Prostate gland (tissue), 2 donors: ENCODE measurements around the gene NCOA1. TPM values are rescaled to one million over a fixed set of nuclear protein-coding genes. Genes with fewer than 3 reads are reported as not detected.

Source experiments
- DNase-seq: peaks from one replicate; pipeline ENCODE4 v3.0.0-alpha.2; 2019; ENCODE audit warnings: low spot score
- H3K27ac ChIP-seq, 2 donors: fragments of 200-600 bp; sonication (generic); 2 replicates each; pipeline ENCODE4 v1.5.1; 2017 to 2019
- H3K27me3 ChIP-seq: fragments of 200-600 bp; sonication (generic); replicated peaks from 2 replicates; pipeline ENCODE4 v1.5.1; 2019; ENCODE audit not compliant: insufficient read depth
- H3K36me3 ChIP-seq, 2 donors: fragments of 200-600 bp; sonication (generic); 1 replicate in 1 of 2; 2 replicates in 1 of 2; pipeline versions ENCODE4 v1.5.1 to v1.8.1; 2017 to 2019
- H3K4me1 ChIP-seq: fragments of 200-600 bp; sonication (generic); replicated peaks from 2 replicates; pipeline ENCODE4 v1.5.1; 2019
- H3K4me3 ChIP-seq, 2 donors: fragments of 200-600 bp; sonication (generic); 2 replicates each; pipeline ENCODE4 v1.5.1; 2017 to 2019
- H3K9me3 ChIP-seq: fragments of 200-600 bp; sonication (generic); 2 replicates; pipeline ENCODE4 v1.5.1; 2017
- POLR2A ChIP-seq: fragments of 450-650 bp; IDR thresholded peaks from one replicate; pipeline ENCODE4 v1.6.1; 2016; ENCODE audit warnings: antibody characterized with exemption, mild to moderate bottlenecking
- POLR2AphosphoS5 ChIP-seq: sonication (generic); formaldehyde crosslinking; IDR thresholded peaks from one replicate; pipeline ENCODE4 v1.6.1; 2017; ENCODE audit warnings: antibody characterized with exemption
- WGBS: methylation state at CpG from one replicate; pipeline ENCODE4 v1.1.5; 2018; 5-methylcytosine and 5-hydroxymethylcytosine counted together
- intact Hi-C: fragments of 100-400 bp; cut with DNase I; formaldehyde crosslinking; loops from one replicate; pipeline ENCODE4 v1.14.2; 2022
- total RNA-seq, 2 donors: library from RNA; depleted of rRNA; stranded (reverse); fragments of >200 nt; gene quantifications; one replicate each; pipeline ENCODE4 v1.1.0, GENCODE V29; 2016
- TF ChIP-seq, protein P1 (sequence below), 4 experiments: fragments of 200-600 bp in 2 of 4; fragments of 450-650 bp in 2 of 4; sonication (generic) in 2 of 4; IDR thresholded peaks; 1 replicate in 3 of 4; 2 replicates in 1 of 4; pipeline ENCODE4 v1.5.1; 2016 to 2019; ENCODE audit warnings: antibody characterized with exemption in 4 of 4, mild to moderate bottlenecking in 2 of 4, moderate library complexity in 2 of 4

Gene NCOA1
- total RNA-seq, 2 donors from 2014 or later, result 24.9 to 72.4 TPM

DNA sequence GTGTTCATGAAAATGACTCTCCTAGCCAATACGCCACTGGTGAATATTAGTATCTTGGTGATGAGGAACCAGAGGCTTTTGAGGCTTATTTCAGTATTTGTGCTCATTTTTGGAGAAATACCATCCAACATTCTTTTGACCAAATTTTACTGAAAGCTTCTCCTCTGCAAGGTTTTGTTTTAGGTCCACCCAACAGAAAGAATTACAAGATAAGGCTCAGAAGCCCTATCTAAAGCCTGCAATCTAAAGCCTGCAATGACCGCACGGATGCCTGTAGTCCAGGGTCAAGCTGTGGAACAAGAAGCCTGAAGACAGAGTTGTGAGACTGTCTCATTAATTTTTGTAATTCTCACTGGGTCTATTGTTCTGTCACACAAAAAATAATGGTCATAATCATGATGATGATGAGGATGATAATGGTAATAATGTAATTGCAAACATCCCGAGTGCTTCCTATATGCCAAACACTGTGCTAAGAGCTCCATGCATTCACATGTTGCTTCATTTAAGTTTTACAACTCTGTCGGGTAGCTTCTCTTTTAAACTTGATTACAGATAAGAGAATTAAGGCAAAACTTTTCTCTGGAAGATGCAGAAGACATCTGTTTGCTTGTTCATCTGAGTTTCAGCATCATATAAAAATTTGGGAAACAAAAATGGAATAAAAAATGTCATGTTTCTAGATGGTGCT lies 33.2 kb upstream of the NCOA1 start:
- WGBS, result 78% methylated on average over 5 of the region's 5 CpGs
- no peaks in the 10 kb centered on the region for H3K4me1 ChIP-seq

DNA sequence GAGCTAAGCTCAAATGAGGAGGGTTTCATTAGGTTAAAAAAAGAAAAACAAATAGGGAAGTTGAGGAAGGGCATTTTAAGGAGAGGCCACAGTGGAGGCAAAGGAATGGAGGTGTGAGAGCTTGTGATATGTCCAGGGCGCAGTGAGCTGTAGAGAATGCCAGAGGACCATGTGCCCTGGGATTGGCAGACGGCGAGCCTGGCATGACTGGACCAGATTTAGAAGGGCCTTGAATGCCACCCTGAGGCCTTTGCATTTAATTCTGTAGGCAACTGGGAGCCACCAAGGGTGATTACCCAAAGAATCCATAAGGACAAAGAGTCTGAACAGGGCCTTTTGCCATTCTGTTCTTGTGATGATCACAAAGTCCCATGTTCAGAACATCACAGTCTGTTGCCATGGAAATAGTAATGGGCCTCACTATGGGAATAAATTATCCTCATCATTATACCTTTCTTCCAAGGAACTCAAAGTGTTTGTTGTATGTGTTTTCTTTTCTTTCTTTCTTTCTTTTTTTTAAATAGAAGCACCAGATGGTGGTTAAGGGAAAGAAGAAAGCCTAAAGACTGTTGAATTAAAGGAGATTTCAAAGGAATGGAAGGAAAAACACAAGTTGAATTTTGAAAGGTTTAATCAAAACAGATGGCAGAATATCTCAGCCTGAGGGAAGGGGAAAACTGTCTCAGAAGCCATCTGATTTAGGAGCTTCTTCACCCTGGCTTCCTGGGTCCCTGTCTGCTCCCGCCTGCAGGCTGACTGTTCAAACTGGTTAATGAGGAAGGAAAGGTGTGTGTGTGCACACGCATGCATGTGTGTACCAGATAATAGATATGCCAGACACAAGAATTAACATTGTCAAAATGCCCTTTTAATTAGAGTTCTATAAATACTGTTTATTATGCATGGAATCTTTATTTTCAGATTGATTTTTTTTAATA lies 31.6 kb upstream of the NCOA1 start:
- Histone ChIP-seq H3K9me3 (no peaks in the 10 kb centered on the region), H3K4me1 (no peaks in the 10 kb centered on the region), H3K27ac (no peak overlapping the region), H3K36me3 (no peaks in the 10 kb centered on the region), H3K4me3 (no peak overlapping the region), H3K27me3 (no peaks in the 10 kb centered on the region)
- no peak for DNase-seq
- 97% methylated on average over 5 of the region's 5 CpGs for WGBS
- intact Hi-C loops, result no loop called here
- TF ChIP-seq POLR2AphosphoS5 (no peak), POLR2A (no peak)
- TF ChIP-seq, protein P1, sequence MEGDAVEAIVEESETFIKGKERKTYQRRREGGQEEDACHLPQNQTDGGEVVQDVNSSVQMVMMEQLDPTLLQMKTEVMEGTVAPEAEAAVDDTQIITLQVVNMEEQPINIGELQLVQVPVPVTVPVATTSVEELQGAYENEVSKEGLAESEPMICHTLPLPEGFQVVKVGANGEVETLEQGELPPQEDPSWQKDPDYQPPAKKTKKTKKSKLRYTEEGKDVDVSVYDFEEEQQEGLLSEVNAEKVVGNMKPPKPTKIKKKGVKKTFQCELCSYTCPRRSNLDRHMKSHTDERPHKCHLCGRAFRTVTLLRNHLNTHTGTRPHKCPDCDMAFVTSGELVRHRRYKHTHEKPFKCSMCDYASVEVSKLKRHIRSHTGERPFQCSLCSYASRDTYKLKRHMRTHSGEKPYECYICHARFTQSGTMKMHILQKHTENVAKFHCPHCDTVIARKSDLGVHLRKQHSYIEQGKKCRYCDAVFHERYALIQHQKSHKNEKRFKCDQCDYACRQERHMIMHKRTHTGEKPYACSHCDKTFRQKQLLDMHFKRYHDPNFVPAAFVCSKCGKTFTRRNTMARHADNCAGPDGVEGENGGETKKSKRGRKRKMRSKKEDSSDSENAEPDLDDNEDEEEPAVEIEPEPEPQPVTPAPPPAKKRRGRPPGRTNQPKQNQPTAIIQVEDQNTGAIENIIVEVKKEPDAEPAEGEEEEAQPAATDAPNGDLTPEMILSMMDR (IDR thresholded peaks at IDR 0.05), result no peak

More for the DNA sequence above, 33.2 kb upstream of the NCOA1 start:
- TF ChIP-seq POLR2A (no peak), POLR2AphosphoS5 (no peak)
- TF ChIP-seq, protein P1 (IDR thresholded peaks at IDR 0.05), result no peak
- no peaks in the 10 kb centered on the region for H3K36me3 ChIP-seq
- DNase-seq, result no peak
- H3K27ac ChIP-seq, result no peak overlapping the region
- no peak overlapping the region for H3K4me3 ChIP-seq
- intact Hi-C loops, result no loop called here
- no peaks in the 10 kb centered on the region for H3K27me3 ChIP-seq
- H3K9me3 ChIP-seq, result no peaks in the 10 kb centered on the region

DNA sequence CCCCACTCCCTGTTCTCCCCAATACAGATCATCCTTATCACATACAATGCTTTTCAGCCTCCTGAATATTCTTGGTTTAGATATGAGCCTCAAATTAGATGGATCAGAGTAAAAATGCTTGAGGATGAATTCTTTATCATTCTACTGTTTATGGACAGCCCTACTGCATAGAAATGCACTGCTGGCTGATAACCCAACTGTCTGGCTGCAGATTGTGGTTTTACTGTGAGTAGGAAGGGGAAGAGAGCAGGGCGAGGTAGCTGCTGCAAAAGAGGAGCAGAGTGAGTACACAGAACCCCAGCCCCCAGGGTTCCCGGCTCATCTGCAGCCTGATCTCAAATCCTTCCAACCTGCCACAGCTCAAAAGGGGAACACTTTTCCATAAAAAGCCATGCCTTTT lies 29.4 kb upstream of the NCOA1 start:
- no peak for TF ChIP-seq POLR2A
- TF ChIP-seq POLR2AphosphoS5, result no peak
- TF ChIP-seq, protein P1 (IDR thresholded peaks at IDR 0.05), result no peak
- 60% methylated on average over 2 of the region's 2 CpGs for WGBS
- Histone ChIP-seq H3K36me3 (no peaks in the 10 kb centered on the region), H3K4me3 (no peak overlapping the region), H3K9me3 (no peaks in the 10 kb centered on the region), H3K27ac (no peak overlapping the region), H3K27me3 (no peaks in the 10 kb centered on the region), H3K4me1 (no peaks in the 10 kb centered on the region)
- intact Hi-C loops, result no loop called here
- no peak for DNase-seq

DNA sequence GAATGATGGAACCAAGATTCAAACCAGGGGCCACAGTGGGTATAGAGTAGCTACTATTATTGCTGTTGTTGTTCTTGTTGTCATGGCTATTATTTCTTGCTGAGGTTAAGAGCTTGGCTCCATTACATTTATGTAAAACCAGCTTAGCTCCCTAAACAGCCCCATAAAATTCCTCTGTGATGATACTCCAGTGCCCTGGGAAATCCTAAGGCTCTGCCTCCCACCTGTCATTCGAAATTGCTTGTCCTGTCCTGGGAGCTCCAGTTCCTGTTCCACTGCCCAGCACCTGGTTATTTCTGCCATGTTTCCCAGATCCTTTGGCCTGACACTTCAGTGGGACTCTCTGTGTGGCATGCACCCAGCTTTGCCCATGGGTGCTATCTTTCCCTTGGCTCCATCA lies 27.8 kb upstream of the NCOA1 start:
- no peaks in the 10 kb centered on the region for H3K27me3 ChIP-seq
- H3K4me3 ChIP-seq, result no peak overlapping the region
- WGBS, result 74% methylated on average over 1 of the region's 1 CpG
- no peak for DNase-seq
- intact Hi-C loops, result no loop called here
- no peaks in the 10 kb centered on the region for H3K9me3 ChIP-seq
- no peak for TF ChIP-seq POLR2A
- no peak for TF ChIP-seq POLR2AphosphoS5
- TF ChIP-seq, protein P1 (IDR thresholded peaks at IDR 0.05), result no peak
- H3K4me1 ChIP-seq, result no peaks in the 10 kb centered on the region
- H3K27ac ChIP-seq, result no peak overlapping the region
- no peaks in the 10 kb centered on the region for H3K36me3 ChIP-seq
